ENCODE results near the gene ZNF385B. TPM values are rescaled to one million over a fixed set of nuclear protein-coding genes. Genes with fewer than 3 reads are reported as not detected.

ZNF385B gene
- total RNA-seq, 1 experiment from 2014 or later = not detected

GRCh38 chr2:179861027-179861415 lies 391 bp downstream of the ZNF385B start:
- no peak overlapping the region for H3K4me2 ChIP-seq (ENCODE audit: low read depth, low read length, poor library complexity, severe bottlenecking)
- no peak overlapping the region for H3K9ac ChIP-seq (ENCODE audit: low read length)
- H3K9me2 ChIP-seq (replicated peaks; ENCODE audit: insufficient read depth, low read length) = no peaks in the 10 kb centered on the region
- H2AFZ ChIP-seq (ENCODE audit: low read length) = no peak overlapping the region
- no peaks in the 10 kb centered on the region for H3K36me3 ChIP-seq (ENCODE audit: insufficient read depth, low read length)
- no peak for DNase-seq
- H3K4me1 ChIP-seq (ENCODE audit: low read length) = no peaks in the 10 kb centered on the region
- no peaks in the 10 kb centered on the region for H3K9me3 ChIP-seq (ENCODE audit: low read length)
- no peaks in the 10 kb centered on the region for H3K79me2 ChIP-seq (ENCODE audit: low read length)
- no peak overlapping the region for H3K27ac ChIP-seq (ENCODE audit: low read length)
- H3K27me3 ChIP-seq (ENCODE audit: low read length) = no peaks in the 10 kb centered on the region
- H3K4me3 ChIP-seq (ENCODE audit: low read length) = no peak overlapping the region
- H4K20me1 ChIP-seq (ENCODE audit: insufficient read depth, low read depth, low read length) = no peaks in the 10 kb centered on the region

DNA sequence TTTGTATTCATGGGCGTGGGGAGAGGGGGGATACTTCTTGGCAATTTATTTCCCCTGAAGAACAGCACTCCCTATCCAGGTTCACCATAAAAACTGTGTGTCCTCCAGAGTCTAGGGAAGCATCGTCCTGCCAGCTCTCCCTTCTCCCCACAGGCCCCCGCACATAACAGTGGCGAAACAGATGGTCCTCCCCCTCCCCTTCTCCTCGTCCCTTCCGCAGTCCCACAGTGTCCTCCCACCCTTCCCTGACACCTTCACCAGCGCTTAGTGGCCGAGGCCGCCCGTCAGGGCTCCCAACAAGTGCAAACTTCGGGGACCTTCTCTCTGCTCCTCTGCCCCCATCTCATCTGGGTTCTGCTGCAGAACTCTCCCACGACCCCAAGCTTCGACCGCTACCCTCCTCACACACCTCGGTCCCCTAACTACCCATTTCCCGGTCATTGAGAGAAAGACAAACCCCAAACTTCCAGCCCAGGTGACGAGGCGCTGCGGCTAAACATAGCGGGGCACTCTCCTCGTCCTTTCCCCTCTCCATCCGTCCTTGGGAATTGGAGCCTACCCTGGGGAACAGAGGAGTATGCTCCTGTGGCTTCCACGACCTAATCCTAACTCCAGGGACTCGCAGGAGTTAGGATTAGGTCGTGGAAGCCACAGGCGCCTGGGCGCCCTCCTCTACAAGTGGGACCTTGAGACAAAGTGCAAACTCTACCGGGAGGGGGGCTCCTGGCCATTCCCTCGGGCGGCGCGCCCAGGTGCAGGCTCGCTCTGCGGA lies 971 bp downstream of the ZNF385B start:
- H3K9ac ChIP-seq (ENCODE audit: low read length) = no peak overlapping the region
- no peaks in the 10 kb centered on the region for H3K9me3 ChIP-seq (ENCODE audit: low read length)
- H2AFZ ChIP-seq (ENCODE audit: low read length) = no peak overlapping the region
- H3K9me2 ChIP-seq (replicated peaks; ENCODE audit: insufficient read depth, low read length) = no peaks in the 10 kb centered on the region
- no peak overlapping the region for H3K4me2 ChIP-seq (ENCODE audit: low read depth, low read length, poor library complexity, severe bottlenecking)
- no peaks in the 10 kb centered on the region for H3K4me1 ChIP-seq (ENCODE audit: low read length)
- no peak for DNase-seq
- H3K27ac ChIP-seq (ENCODE audit: low read length) = no peak overlapping the region
- H3K4me3 ChIP-seq (ENCODE audit: low read length) = no peak overlapping the region
- H3K79me2 ChIP-seq (ENCODE audit: low read length) = no peaks in the 10 kb centered on the region
- no peaks in the 10 kb centered on the region for H3K27me3 ChIP-seq (ENCODE audit: low read length)
- H3K36me3 ChIP-seq (ENCODE audit: insufficient read depth, low read length) = no peaks in the 10 kb centered on the region
- H4K20me1 ChIP-seq (ENCODE audit: insufficient read depth, low read depth, low read length) = no peaks in the 10 kb centered on the region

GRCh38 chr2:179859523-179859922 lies 1.9 kb downstream of the ZNF385B start:
- no peak for DNase-seq
- Histone ChIP-seq H3K4me3 (ENCODE audit: low read length) (no peak overlapping the region), H3K36me3 (ENCODE audit: insufficient read depth, low read length) (no peaks in the 10 kb centered on the region), H3K4me2 (ENCODE audit: low read depth, low read length, poor library complexity, severe bottlenecking) (no peak overlapping the region), H3K79me2 (ENCODE audit: low read length) (no peaks in the 10 kb centered on the region), H2AFZ (ENCODE audit: low read length) (no peak overlapping the region), H3K27me3 (ENCODE audit: low read length) (no peaks in the 10 kb centered on the region), H3K9me2 (replicated peaks; ENCODE audit: insufficient read depth, low read length) (no peaks in the 10 kb centered on the region), H3K4me1 (ENCODE audit: low read length) (no peaks in the 10 kb centered on the region), H3K9me3 (ENCODE audit: low read length) (no peaks in the 10 kb centered on the region), H4K20me1 (ENCODE audit: insufficient read depth, low read depth, low read length) (no peaks in the 10 kb centered on the region), H3K27ac (ENCODE audit: low read length) (no peak overlapping the region), H3K9ac (ENCODE audit: low read length) (no peak overlapping the region)

- Histone ChIP-seq H3K9me2 (replicated peaks; ENCODE audit: insufficient read depth, low read length) (no peaks in the 10 kb centered on the region), H3K9ac (ENCODE audit: low read length) (no peak overlapping the region), H4K20me1 (ENCODE audit: insufficient read depth, low read depth, low read length) (no peaks in the 10 kb centered on the region), H3K4me1 (ENCODE audit: low read length) (no peaks in the 10 kb centered on the region), H3K27me3 (ENCODE audit: low read length) (no peaks in the 10 kb centered on the region), H2AFZ (ENCODE audit: low read length) (no peak overlapping the region), H3K9me3 (ENCODE audit: low read length) (no peaks in the 10 kb centered on the region), H3K4me3 (ENCODE audit: low read length) (no peak overlapping the region), H3K4me2 (ENCODE audit: low read depth, low read length, poor library complexity, severe bottlenecking) (no peak overlapping the region), H3K27ac (ENCODE audit: low read length) (no peak overlapping the region), H3K79me2 (ENCODE audit: low read length) (no peaks in the 10 kb centered on the region), H3K36me3 (ENCODE audit: insufficient read depth, low read length) (no peaks in the 10 kb centered on the region)
- no peak for DNase-seq
These were observed 4.2 kb downstream of the ZNF385B start for GRCh38 chr2:179857236-179857635.

- DNase-seq = no peak
These were observed 5.2 kb downstream of the ZNF385B start for GRCh38 chr2:179856205-179856604.

GRCh38 chr2:179855673-179856072 lies 5.7 kb downstream of the ZNF385B start:
- no peak overlapping the region for H3K27ac ChIP-seq (ENCODE audit: low read length)
- no peaks in the 10 kb centered on the region for H3K36me3 ChIP-seq (ENCODE audit: insufficient read depth, low read length)
- no peaks in the 10 kb centered on the region for H3K4me1 ChIP-seq (ENCODE audit: low read length)
- no peak for DNase-seq
- no peak overlapping the region for H3K4me3 ChIP-seq (ENCODE audit: low read length)
- H3K4me2 ChIP-seq (ENCODE audit: low read depth, low read length, poor library complexity, severe bottlenecking) = no peak overlapping the region
- no peaks in the 10 kb centered on the region for H3K9me3 ChIP-seq (ENCODE audit: low read length)
- H3K27me3 ChIP-seq (ENCODE audit: low read length) = no peaks in the 10 kb centered on the region
- H3K9me2 ChIP-seq (replicated peaks; ENCODE audit: insufficient read depth, low read length) = no peaks in the 10 kb centered on the region
- H4K20me1 ChIP-seq (ENCODE audit: insufficient read depth, low read depth, low read length) = no peaks in the 10 kb centered on the region
- H3K79me2 ChIP-seq (ENCODE audit: low read length) = no peaks in the 10 kb centered on the region
- no peak overlapping the region for H3K9ac ChIP-seq (ENCODE audit: low read length)
- H2AFZ ChIP-seq (ENCODE audit: low read length) = no peak overlapping the region

More at GRCh38 chr2:179856205-179856604, 5.2 kb downstream of the ZNF385B start:
- Histone ChIP-seq H3K9me2 (replicated peaks; ENCODE audit: insufficient read depth, low read length) (no peaks in the 10 kb centered on the region), H3K4me2 (ENCODE audit: low read depth, low read length, poor library complexity, severe bottlenecking) (no peak overlapping the region), H3K27ac (ENCODE audit: low read length) (no peak overlapping the region), H3K36me3 (ENCODE audit: insufficient read depth, low read length) (no peaks in the 10 kb centered on the region), H3K4me1 (ENCODE audit: low read length) (no peaks in the 10 kb centered on the region), H3K4me3 (ENCODE audit: low read length) (no peak overlapping the region), H3K9me3 (ENCODE audit: low read length) (no peaks in the 10 kb centered on the region), H4K20me1 (ENCODE audit: insufficient read depth, low read depth, low read length) (no peaks in the 10 kb centered on the region), H2AFZ (ENCODE audit: low read length) (no peak overlapping the region), H3K9ac (ENCODE audit: low read length) (no peak overlapping the region), H3K79me2 (ENCODE audit: low read length) (no peaks in the 10 kb centered on the region), H3K27me3 (ENCODE audit: low read length) (no peaks in the 10 kb centered on the region)

- no peak overlapping the region for H3K4me3 ChIP-seq (ENCODE audit: low read length)
- H3K9ac ChIP-seq (ENCODE audit: low read length) = no peak overlapping the region
- H3K27ac ChIP-seq (ENCODE audit: low read length) = no peak overlapping the region
- H2AFZ ChIP-seq (ENCODE audit: low read length) = no peak overlapping the region
- no peak for DNase-seq
- H3K4me1 ChIP-seq (ENCODE audit: low read length) = no peaks in the 10 kb centered on the region
- no peaks in the 10 kb centered on the region for H3K9me3 ChIP-seq (ENCODE audit: low read length)
- H3K36me3 ChIP-seq (ENCODE audit: insufficient read depth, low read length) = no peaks in the 10 kb centered on the region
- H3K4me2 ChIP-seq (ENCODE audit: low read depth, low read length, poor library complexity, severe bottlenecking) = no peak overlapping the region
- H4K20me1 ChIP-seq (ENCODE audit: insufficient read depth, low read depth, low read length) = no peaks in the 10 kb centered on the region
- no peaks in the 10 kb centered on the region for H3K9me2 ChIP-seq (replicated peaks; ENCODE audit: insufficient read depth, low read length)
- no peaks in the 10 kb centered on the region for H3K27me3 ChIP-seq (ENCODE audit: low read length)
- no peaks in the 10 kb centered on the region for H3K79me2 ChIP-seq (ENCODE audit: low read length)
These were observed 6.5 kb downstream of the ZNF385B start for GRCh38 chr2:179854891-179855290.

DNA sequence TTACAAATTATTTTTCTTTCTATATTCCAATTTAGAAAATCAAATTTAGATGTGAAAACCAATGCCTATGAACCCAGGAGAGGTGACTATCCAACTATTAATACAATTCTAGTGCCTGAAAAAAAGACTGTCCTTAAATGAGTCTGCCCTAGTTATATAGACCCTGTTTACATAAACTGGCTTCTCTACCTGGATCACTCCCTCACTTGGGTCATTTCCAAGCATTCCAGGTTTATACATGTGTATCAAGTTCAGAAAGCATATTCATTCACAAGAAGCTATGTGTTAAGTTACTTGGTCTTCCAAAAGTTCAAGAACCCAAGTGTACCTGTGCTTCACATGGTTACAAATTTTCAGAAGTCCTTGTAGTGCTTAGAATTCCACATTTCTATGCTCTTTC lies 8.3 kb downstream of the ZNF385B start:
- no peak for DNase-seq
- H3K79me2 ChIP-seq (ENCODE audit: low read length) = no peaks in the 10 kb centered on the region
- H3K27me3 ChIP-seq (ENCODE audit: low read length) = no peaks in the 10 kb centered on the region
- H3K36me3 ChIP-seq (ENCODE audit: insufficient read depth, low read length) = no peaks in the 10 kb centered on the region
- no peaks in the 10 kb centered on the region for H4K20me1 ChIP-seq (ENCODE audit: insufficient read depth, low read depth, low read length)
- no peaks in the 10 kb centered on the region for H3K4me1 ChIP-seq (ENCODE audit: low read length)
- H3K4me3 ChIP-seq (ENCODE audit: low read length) = no peak overlapping the region
- no peaks in the 10 kb centered on the region for H3K9me3 ChIP-seq (ENCODE audit: low read length)
- H3K4me2 ChIP-seq (ENCODE audit: low read depth, low read length, poor library complexity, severe bottlenecking) = no peak overlapping the region
- no peak overlapping the region for H3K9ac ChIP-seq (ENCODE audit: low read length)
- no peak overlapping the region for H3K27ac ChIP-seq (ENCODE audit: low read length)
- H2AFZ ChIP-seq (ENCODE audit: low read length) = no peak overlapping the region
- no peaks in the 10 kb centered on the region for H3K9me2 ChIP-seq (replicated peaks; ENCODE audit: insufficient read depth, low read length)

All from Karpas-422 (cell line).